ENCODE measurements around the gene BRSK2.

DNA sequence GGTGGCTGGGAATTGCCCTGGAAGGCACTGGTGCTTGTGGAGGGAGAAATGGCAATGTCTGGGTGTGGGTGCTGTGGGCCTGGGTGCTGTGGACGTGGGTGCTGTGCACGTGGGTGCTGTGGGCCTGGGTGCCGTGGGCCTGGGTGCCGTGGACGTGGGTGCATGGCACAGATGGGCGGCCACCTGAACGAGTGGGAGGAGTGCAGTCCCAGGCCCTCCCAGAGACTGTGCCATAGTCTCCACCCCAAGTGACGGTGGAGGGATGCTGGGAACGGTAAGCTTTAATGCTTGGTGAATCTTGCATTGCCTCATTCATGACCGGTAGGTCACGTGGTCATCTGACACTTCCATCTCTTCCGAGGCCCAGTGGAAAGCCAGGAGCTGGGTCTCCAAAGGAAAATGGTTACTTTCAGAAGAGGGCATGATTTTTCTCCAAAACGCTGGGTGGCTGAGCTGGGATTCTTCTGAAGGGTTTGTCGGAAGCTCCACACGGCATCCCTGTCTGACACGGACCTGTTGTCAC is 28.8 kb upstream of the BRSK2 start:
- TF ChIP-seq EP300 (IDR thresholded peaks at IDR 0.05) (no peak), POLR2AphosphoS5 (IDR thresholded peaks at IDR 0.05) (no peak)
